IMR-90 (cell line): ENCODE data around the gene FERD3L. TPM values are rescaled to one million over a fixed set of nuclear protein-coding genes. Genes with fewer than 3 reads are reported as not detected.
"Not testable (repeated sequence)": the region's sequence is repeated elsewhere in the genome, so short reads cannot be mapped to it uniquely, and the experiment has no call there.

Experiments
- ATAC-seq: fragments of 200-7000 bp; cut with Tn5 transposase; 2 replicates; pipeline ENCODE4 v1.9.1; 2020; ENCODE audit warnings: low read depth, mild to moderate bottlenecking, moderate library complexity
- BruUV-seq: library from RNA; stranded (reverse); fragments of 400-500 nt; replicated peaks from 2 replicates; lab custom pipeline; 2021; lab: Mats Ljungman, UMichigan
- CTCF ChIA-PET: fragments of 300-600 bp; formaldehyde crosslinking; extraction: SDS; loops from one replicate; lab custom pipeline; 2021; ENCODE audit warnings: antibody characterized with exemption; lab: Yijun Ruan, JAX
- POLR2A ChIA-PET: fragments of 300-600 bp; sonication (Branson Sonifier 250); formaldehyde crosslinking; loops from one replicate; lab custom pipeline; 2022; ENCODE audit warnings: antibody characterized with exemption; ENCODE audit not compliant: unreplicated experiment; lab: Charles Lee
- DNase-seq: peaks from one replicate; pipeline ENCODE4 v3.0.0; 2013
- H2AFZ ChIP-seq: replicated peaks from 2 replicates; pipeline ENCODE3; 2013; ENCODE audit warnings: low read length, mild to moderate bottlenecking; ENCODE audit not compliant: poor library complexity
- H2AK5ac ChIP-seq: 2 replicates; pipeline ENCODE4 v1.6.1; 2013; ENCODE audit warnings: low read depth, low read length, inconsistent platforms
- H2AK9ac ChIP-seq: replicated peaks from 2 replicates; pipeline ENCODE3; 2013; ENCODE audit warnings: mild to moderate bottlenecking, low read depth, low read length, moderate library complexity; ENCODE audit not compliant: poor library complexity
- H2BK120ac ChIP-seq: 2 replicates; pipeline ENCODE4 v1.6.1; 2013; ENCODE audit warnings: low read depth, low read length, inconsistent platforms
- H2BK15ac ChIP-seq: 3 replicates; pipeline ENCODE4 v1.6.1; 2013; ENCODE audit warnings: low read depth, low read length, inconsistent platforms
- H2BK20ac ChIP-seq: 2 replicates; pipeline ENCODE4 v1.6.1; 2013; ENCODE audit warnings: low read depth, mild to moderate bottlenecking, inconsistent platforms, low read length, moderate library complexity
- H2BK5ac ChIP-seq: 2 replicates; pipeline ENCODE4 v1.6.1; 2013; ENCODE audit warnings: mild to moderate bottlenecking, low read depth, low read length, inconsistent platforms; ENCODE audit not compliant: poor library complexity, severe bottlenecking
- H3K14ac ChIP-seq: replicated peaks from 2 replicates; pipeline ENCODE4 v1.6.1; 2013; ENCODE audit warnings: low read depth, low read length, inconsistent platforms
- H3K18ac ChIP-seq: 2 replicates; pipeline ENCODE4 v1.6.1; 2013; ENCODE audit warnings: low read depth, low read length, control low read depth
- H3K23ac ChIP-seq: 2 replicates; pipeline ENCODE4 v1.6.1; 2013; ENCODE audit warnings: low read depth, low read length, inconsistent platforms
- H3K27ac ChIP-seq: 2 replicates; pipeline ENCODE4 v1.5.1; 2013; ENCODE audit warnings: mild to moderate bottlenecking, control low read depth, low read length; ENCODE audit not compliant: insufficient read depth
- H3K27me3 ChIP-seq: 2 replicates; pipeline ENCODE4 v1.6.1; 2013; ENCODE audit warnings: low read length; ENCODE audit not compliant: control insufficient read depth, insufficient read depth
- H3K36me3 ChIP-seq: 2 replicates; pipeline ENCODE4 v1.6.1; 2013; ENCODE audit warnings: low read length, mixed read lengths; ENCODE audit not compliant: control insufficient read depth, insufficient read depth
- H3K4ac ChIP-seq: 2 replicates; pipeline ENCODE4 v1.6.1; 2013; ENCODE audit warnings: low read depth, low read length, inconsistent platforms
- H3K4me1 ChIP-seq: 2 replicates; pipeline ENCODE4 v1.6.1; 2013; ENCODE audit warnings: low read length, mixed read lengths; ENCODE audit not compliant: control insufficient read depth, insufficient read depth
- H3K4me2 ChIP-seq: 2 replicates; pipeline ENCODE4 v1.6.1; 2013; ENCODE audit warnings: low read depth, mild to moderate bottlenecking, control low read depth, low read length, moderate library complexity
- H3K4me3 ChIP-seq: 2 replicates; pipeline ENCODE4 v1.5.1; 2013; ENCODE audit warnings: low read depth, mild to moderate bottlenecking, control low read depth, low read length, moderate library complexity; ENCODE audit not compliant: insufficient read depth
- H3K56ac ChIP-seq: 2 replicates; pipeline ENCODE4 v1.6.1; 2013; ENCODE audit warnings: low read length, inconsistent platforms; ENCODE audit not compliant: insufficient read depth; ENCODE audit errors: extremely low read depth
- H3K79me1 ChIP-seq, 2 experiments: 2 replicates each; pipeline ENCODE4 v1.6.1; 2013; ENCODE audit warnings: low read length in 2 of 2, inconsistent platforms in 1 of 2, low read depth in 1 of 2
- H3K9ac ChIP-seq: 2 replicates; pipeline ENCODE4 v1.6.1; 2013; ENCODE audit warnings: low read depth, low read length, control low read depth
- H3K9me1 ChIP-seq: 2 replicates; pipeline ENCODE4 v1.6.1; 2013; ENCODE audit warnings: low read length, inconsistent platforms; ENCODE audit not compliant: insufficient read depth
- H3K9me3 ChIP-seq: 2 replicates; pipeline ENCODE4 v1.6.1; 2013; ENCODE audit warnings: low read length; ENCODE audit not compliant: control insufficient read depth, insufficient read depth
- H4K20me1 ChIP-seq: 2 replicates; pipeline ENCODE4 v1.6.1; 2013; ENCODE audit warnings: low read length, inconsistent platforms; ENCODE audit not compliant: insufficient read depth
- H4K5ac ChIP-seq: 2 replicates; pipeline ENCODE4 v1.6.1; 2013; ENCODE audit warnings: mild to moderate bottlenecking, low read depth, low read length, control low read depth
- H4K8ac ChIP-seq, 2 experiments: 2 replicates each; pipeline ENCODE4 v1.6.1; 2013; ENCODE audit warnings: low read depth in 2 of 2, low read length in 2 of 2, control low read depth in 1 of 2, inconsistent platforms in 1 of 2
- H4K91ac ChIP-seq: 2 replicates; pipeline ENCODE4 v1.6.1; 2013; ENCODE audit warnings: low read depth, low read length, inconsistent platforms; ENCODE audit not compliant: insufficient read depth
- CTCF ChIP-seq: conservative IDR thresholded peaks from 2 replicates; pipeline ENCODE4 v1.5.1; 2012; ENCODE audit warnings: mild to moderate bottlenecking, low read depth, low read length, improper control_type of control experiment
- RAD21 ChIP-seq: IDR thresholded peaks from 2 replicates; pipeline ENCODE4 v1.6.1; 2012; ENCODE audit warnings: low read length, improper control_type of control experiment
- WGBS, 2 experiments: methylation state at CpG; one replicate each; pipeline versions ENCODE4 v1.1.5 to v1.1.7; 2013; ENCODE audit warnings: missing lambda C conversion rate in 2 of 2; ENCODE audit not compliant: insufficient read length in 1 of 2; ENCODE audit errors: extremely low coverage in 2 of 2; 5-methylcytosine and 5-hydroxymethylcytosine counted together
- dilution Hi-C: fragments of 300-500 bp; cut with HindIII; formaldehyde crosslinking; loops from one replicate; pipeline ENCODE4 v1.14.3; 2018; ENCODE audit warnings: low sequenced_read_pairs; ENCODE audit not compliant: unreplicated experiment
- in situ Hi-C: fragments of 300-500 bp; cut with MboI; formaldehyde crosslinking; loops from 3 replicates; pipeline ENCODE4 v1.14.3; 2019; ENCODE audit warnings: low sequenced_read_pairs, inconsistent platforms, mixed read lengths
- intact Hi-C: fragments of 100-400 bp; cut with micrococcal nuclease; formaldehyde crosslinking; loops from 2 replicates; pipeline ENCODE4 v1.10.0; 2022
- polyA plus RNA-seq, 3 experiments: library from polyadenylated mRNA; depleted of rRNA; stranded (reverse); fragments of >200 nt; gene quantifications; 2 replicates each; pipeline ENCODE4 v1.2.3, GENCODE V29; 2012; ENCODE audit warnings: low replicate concordance in 1 of 3
- total RNA-seq: library from RNA; depleted of rRNA; stranded (reverse); fragments of >200 nt; gene quantifications from 2 replicates; pipeline ENCODE4 v1.2.3, GENCODE V29; 2012

Gene FERD3L
- total and polyA plus RNA-seq, 2 of the 4 experiments (the other 2 are of a cell fraction): not detected

GRCh38 chr7:19144661-19145433 lies at the start of gene FERD3L (continued):
- no peak for TF ChIP-seq CTCF
- TF ChIP-seq RAD21: no peak

DNA sequence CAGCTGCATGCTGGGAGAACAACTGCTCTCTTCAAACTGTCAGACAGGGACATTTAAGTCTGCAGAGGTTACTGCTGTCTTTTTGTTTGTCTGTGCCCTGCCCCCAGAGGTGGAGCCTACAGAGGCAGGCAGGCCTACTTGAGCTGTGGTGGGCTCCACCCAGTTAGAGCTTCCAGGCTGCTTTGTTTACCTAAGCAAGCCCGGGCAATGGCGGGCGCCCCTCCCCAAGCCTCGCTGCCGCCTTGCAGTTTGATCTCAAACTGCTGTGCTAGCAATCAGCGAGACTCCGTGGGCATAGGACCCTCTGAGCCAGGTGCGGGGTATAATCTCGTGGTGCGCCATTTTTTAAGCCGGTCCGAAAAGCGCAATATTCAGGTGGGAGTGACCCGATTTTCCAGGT lies 49.2 kb upstream of the FERD3L start:
- H3K9ac ChIP-seq, ATAC-seq, H3K27me3 ChIP-seq, H3K18ac ChIP-seq, H3K9me3 ChIP-seq, BruUV-seq, H4K91ac ChIP-seq, H3K4me2 ChIP-seq, DNase-seq, H2BK15ac ChIP-seq, H4K20me1 ChIP-seq, POLR2A ChIA-PET, H3K36me3 ChIP-seq, H2AK5ac ChIP-seq, H3K27ac ChIP-seq, in situ Hi-C loops, H3K9me1 ChIP-seq, intact Hi-C loops, CTCF ChIA-PET, H3K56ac ChIP-seq, H3K14ac ChIP-seq, H2BK120ac ChIP-seq, H3K4me3 ChIP-seq, H4K5ac ChIP-seq, H2BK20ac ChIP-seq, H2AFZ ChIP-seq, H3K4ac ChIP-seq, H4K8ac ChIP-seq, H3K23ac ChIP-seq, H3K79me1 ChIP-seq, dilution Hi-C loops, H2AK9ac ChIP-seq, H2BK5ac ChIP-seq, H3K4me1 ChIP-seq: not testable (repeated sequence)
- no CpG with 5 or more reads among the region's 14 CpGs for WGBS, 2 experiments
